ENCODE measurements around the gene MYO6.

MYO6 gene

GRCh38 chr6:75968143-75968542 lies 219.1 kb downstream of the MYO6 start:
- DNase-seq = no peak

Data from activated CD4-positive, alpha-beta T cell treated with anti-CD3 and anti-CD28 coated beads for 1 hour (primary cell).